CD14-positive monocyte (primary cell): ENCODE data around the gene ZDHHC8. TPM values are rescaled to one million over a fixed set of nuclear protein-coding genes. Genes with fewer than 3 reads are reported as not detected.

Experiments used
- DNase-seq, 3 donors: peaks; one replicate each; pipeline ENCODE4 v3.0.0-alpha.2; 2011 to 2022
- H2AFZ ChIP-seq: 2 replicates; pipeline ENCODE4 v1.6.0; 2012; ENCODE audit warnings: mild to moderate bottlenecking, low read depth, low read length, inconsistent platforms; ENCODE audit not compliant: insufficient read depth, poor library complexity, severe bottlenecking
- H3K27ac ChIP-seq, 2 donors: 1 replicate in 1 of 2; 2 replicates in 1 of 2; pipeline ENCODE4 v1.5.1; 2012 to 2013; ENCODE audit warnings: low read length in 2 of 2, control low read depth in 1 of 2, inconsistent platforms in 1 of 2, low read depth in 1 of 2, mild to moderate bottlenecking in 1 of 2
- H3K27me3 ChIP-seq, 2 donors: one replicate each; pipeline versions ENCODE4 v1.6.0 to v1.6.1; 2011 to 2013; ENCODE audit warnings: low read length in 2 of 2; ENCODE audit not compliant: control insufficient read depth in 2 of 2, insufficient read depth in 2 of 2
- H3K36me3 ChIP-seq, 2 donors: replicated peaks in 1 of 2; 1 replicate in 1 of 2; 2 replicates in 1 of 2; pipeline versions ENCODE4 v1.5.1 to v1.6.1; 2012 to 2013; ENCODE audit warnings: low read length in 2 of 2, control low read depth in 1 of 2, inconsistent platforms in 1 of 2, mild to moderate bottlenecking in 1 of 2; ENCODE audit not compliant: insufficient read depth in 2 of 2, control insufficient read depth in 1 of 2
- H3K4me1 ChIP-seq, 2 donors: 1 replicate in 1 of 2; 2 replicates in 1 of 2; pipeline versions ENCODE4 v1.5.1 to v1.6.1; 2012 to 2013; ENCODE audit warnings: low read length in 2 of 2, control low read depth in 1 of 2, inconsistent platforms in 1 of 2, mild to moderate bottlenecking in 1 of 2, moderate library complexity in 1 of 2; ENCODE audit not compliant: insufficient read depth in 2 of 2, control insufficient read depth in 1 of 2
- H3K4me2 ChIP-seq: replicated peaks from 2 replicates; pipeline ENCODE3; 2012; ENCODE audit warnings: low read length, moderate library complexity, mild to moderate bottlenecking; ENCODE audit not compliant: poor library complexity, severe bottlenecking; ENCODE audit errors: extremely low read depth
- H3K4me3 ChIP-seq, 3 experiments: fragments of 200-600 bp in 1 of 3; sonication (generic) in 1 of 3; replicated peaks in 1 of 3; 1 replicate in 2 of 3; 2 replicates in 1 of 3; pipeline ENCODE4 v1.5.1; 2011 to 2013; ENCODE audit warnings: low read length in 3 of 3, mild to moderate bottlenecking in 3 of 3, control low read depth in 2 of 3, low read depth in 2 of 3, inconsistent platforms in 1 of 3, moderate library complexity in 1 of 3
- H3K79me2 ChIP-seq: 2 replicates; pipeline ENCODE4 v1.6.0; 2012; ENCODE audit warnings: mild to moderate bottlenecking, control low read depth, inconsistent platforms, low read length, moderate library complexity; ENCODE audit not compliant: insufficient read depth
- H3K9ac ChIP-seq: 2 replicates; pipeline ENCODE4 v1.6.0; 2017; ENCODE audit warnings: low read length, mild to moderate bottlenecking; ENCODE audit not compliant: insufficient read depth, poor library complexity, severe bottlenecking
- H3K9me3 ChIP-seq, 2 donors: replicated peaks in 1 of 2; 1 replicate in 1 of 2; 2 replicates in 1 of 2; pipeline versions ENCODE4 v1.5.1 to v1.6.1; 2012 to 2013; ENCODE audit warnings: low read length in 2 of 2, control low read depth in 1 of 2; ENCODE audit not compliant: control insufficient read depth in 1 of 2, insufficient read depth in 1 of 2
- H4K20me1 ChIP-seq: 2 replicates; pipeline ENCODE4 v1.6.0; 2012; ENCODE audit warnings: mild to moderate bottlenecking, low read length, control low read depth, moderate library complexity; ENCODE audit not compliant: insufficient read depth
- H3K27ac Mint-ChIP-seq, 7 donors: one replicate each; pipeline ENCODE4 v1.8.0; 2020; ENCODE audit warnings: mild to moderate bottlenecking in 7 of 7, mixed read lengths in 7 of 7, moderate library complexity in 6 of 7, inconsistent platforms in 2 of 7
- H3K27me3 Mint-ChIP-seq, 3 donors: one replicate each; pipeline ENCODE4 v1.8.0; 2021 to 2022; ENCODE audit warnings: low read depth in 3 of 3, mild to moderate bottlenecking in 3 of 3, mixed read lengths in 3 of 3, moderate library complexity in 3 of 3, inconsistent platforms in 1 of 3
- H3K36me3 Mint-ChIP-seq, 2 donors: one replicate each; pipeline ENCODE4 v1.8.0; 2020; ENCODE audit warnings: mixed read lengths in 2 of 2, inconsistent platforms in 1 of 2, mild to moderate bottlenecking in 1 of 2
- H3K4me1 Mint-ChIP-seq: one replicate; pipeline ENCODE4 v1.8.0; 2020; ENCODE audit warnings: mild to moderate bottlenecking, mixed read lengths
- H3K4me3 Mint-ChIP-seq, 2 donors: one replicate each; pipeline ENCODE4 v1.8.0; 2020; ENCODE audit warnings: mild to moderate bottlenecking in 2 of 2, mixed read lengths in 2 of 2, moderate library complexity in 1 of 2
- H3K9me3 Mint-ChIP-seq, 7 donors: one replicate each; pipeline ENCODE4 v1.8.0; 2020 to 2022; ENCODE audit warnings: mixed read lengths in 7 of 7, mild to moderate bottlenecking in 6 of 7, moderate library complexity in 6 of 7, inconsistent platforms in 2 of 7
- CTCF ChIP-seq: fragments of 200-600 bp; IDR thresholded peaks from one replicate; pipeline ENCODE4 v1.8.0; 2022; ENCODE audit warnings: antibody characterized with exemption, mild to moderate bottlenecking
- WGBS: methylation state at CpG from one replicate; pipeline ENCODE4 v1.1.5; 2013; ENCODE audit warnings: missing lambda C conversion rate; ENCODE audit not compliant: insufficient coverage; 5-methylcytosine and 5-hydroxymethylcytosine counted together
- intact Hi-C, 2 donors: fragments of 100-400 bp; cut with micrococcal nuclease; formaldehyde crosslinking; loops; one replicate each; pipeline versions ENCODE4 v1.15.0 to v1.15.1; 2023
- polyA plus RNA-seq, 3 donors: library from polyadenylated mRNA; depleted of rRNA in 1 of 3; unstranded in 2 of 3; stranded (reverse) in 1 of 3; fragments of 300-500 nt in 2 of 3; fragments of >200 nt in 1 of 3; fragmentation: Illumina TruSeq in 2 of 3; gene quantifications; 1 replicate in 2 of 3; 2 replicates in 1 of 3; pipeline ENCODE4 v1.2.3, GENCODE V29; 2012 to 2021

Gene ZDHHC8
- polyA plus RNA-seq, 3 donors = 0.73 to 76.3 (median 1.1) TPM

DNA sequence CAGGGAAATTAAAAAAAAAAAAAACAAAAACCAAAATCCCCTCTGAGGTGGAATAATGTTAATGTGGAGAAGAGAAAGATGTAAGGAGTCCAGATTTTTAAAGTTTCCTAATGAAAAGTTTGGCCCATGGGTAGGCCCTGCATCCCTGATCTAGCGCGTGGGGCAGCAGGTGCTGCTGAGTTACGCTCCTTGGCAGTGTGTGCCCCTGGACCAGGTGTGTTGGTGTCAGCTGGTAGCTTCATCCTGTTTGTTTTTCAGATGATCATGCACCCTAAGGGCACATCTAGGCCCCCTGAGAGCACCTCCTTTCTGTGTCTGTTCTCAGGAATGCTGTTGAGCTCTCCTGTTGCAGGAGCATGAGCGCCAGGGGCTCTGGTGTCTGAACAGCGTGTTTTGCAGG, 44.8 kb upstream of the ZDHHC8 start:
- H3K27ac ChIP-seq = no peak overlapping the region
- H3K4me2 ChIP-seq = no peak overlapping the region
- H3K4me3 ChIP-seq = no peak overlapping the region
- peaks cover 42% of the 10 kb centered on the region for H4K20me1 ChIP-seq
- H3K36me3 ChIP-seq = peaks cover 62 to 69% of the 10 kb centered on the region in 2 donors
- no peak overlapping the region for H3K4me3 Mint-ChIP-seq
- no peaks in the 10 kb centered on the region for H3K27me3 ChIP-seq
- peaks cover 0 to 1% (median 0%) of the 10 kb centered on the region in 3 donors for H3K27me3 Mint-ChIP-seq
- peaks cover 53% of the 10 kb centered on the region for H3K79me2 ChIP-seq
- H3K9me3 ChIP-seq = no peaks in the 10 kb centered on the region
- WGBS = 100% methylated on average over 5 of the region's 5 CpGs
- no peak overlapping the region for H2AFZ ChIP-seq
- DNase-seq = no peak
- H3K36me3 Mint-ChIP-seq = peaks cover 67 to 71% of the 10 kb centered on the region in 2 donors
- no peak overlapping the region for H3K9ac ChIP-seq
- H3K27ac Mint-ChIP-seq = no peak overlapping the region
- TF ChIP-seq CTCF = no peak
- no peaks in the 10 kb centered on the region for H3K4me1 ChIP-seq
- peaks cover 20% of the 10 kb centered on the region for H3K4me1 Mint-ChIP-seq
- no peaks in the 10 kb centered on the region for H3K9me3 Mint-ChIP-seq
- intact Hi-C loops = no loop called here

DNA sequence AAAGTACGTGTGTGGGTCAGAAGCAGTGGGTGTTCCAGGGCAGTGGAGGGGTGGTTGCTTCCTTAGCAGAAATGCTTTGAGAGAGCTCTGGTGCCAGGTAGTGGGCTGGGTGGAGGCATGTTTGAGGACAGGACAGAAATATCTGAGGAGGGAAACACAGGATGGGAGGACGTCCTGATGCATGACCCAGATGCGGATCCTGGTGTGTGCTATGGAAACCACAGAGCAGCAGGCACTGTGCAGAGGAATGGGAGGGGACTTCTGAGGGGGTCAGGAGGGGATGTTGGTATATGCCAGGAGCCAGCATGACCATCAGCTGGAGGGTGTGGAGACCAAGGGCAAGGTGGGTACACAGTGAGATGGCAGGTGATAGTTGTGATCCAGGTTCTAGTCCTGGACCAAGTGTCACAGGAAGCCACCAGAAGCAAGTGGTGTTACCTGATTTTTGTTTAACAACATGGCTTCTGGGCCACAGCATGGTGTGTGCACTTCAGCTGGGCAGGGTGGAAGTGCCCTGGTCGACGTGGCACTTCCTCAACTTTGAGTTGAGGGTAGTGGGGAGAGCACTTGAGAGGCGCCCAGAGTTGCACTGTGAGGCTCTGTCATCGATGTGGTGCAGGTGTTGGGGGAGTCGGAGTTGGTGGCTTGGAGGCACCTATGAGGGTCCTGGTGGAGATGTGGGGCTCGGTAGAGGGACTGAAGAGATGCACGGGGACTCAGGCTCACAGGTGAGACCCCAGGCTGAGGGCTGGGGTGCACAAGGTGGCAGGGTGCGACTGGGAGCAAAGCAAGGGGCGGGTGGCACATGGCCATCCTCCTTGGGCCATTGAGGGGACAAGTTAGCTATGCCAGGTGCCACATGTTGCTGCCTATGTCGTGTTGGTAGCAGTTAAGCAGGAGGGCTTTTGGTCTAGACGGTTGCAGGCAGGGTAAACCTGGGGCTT, 44.0 kb upstream of the ZDHHC8 start:
- Mint-ChIP-seq H3K36me3 (peaks cover 75 to 78% of the 10 kb centered on the region in 2 donors), H3K4me3 (peak overlapping the region in 1 of 2 donors; percentile 35), H3K27me3 (peaks cover 0 to 2% (median 0%) of the 10 kb centered on the region in 3 donors), H3K9me3 (no peaks in the 10 kb centered on the region), H3K4me1 (peaks cover 17% of the 10 kb centered on the region), H3K27ac (peak overlapping the region in 2 of 7 donors; percentile 46 to 48)
- no peak for TF ChIP-seq CTCF
- intact Hi-C loops = no loop called here
- H3K27ac ChIP-seq = no peak overlapping the region
- H3K4me3 ChIP-seq = no peak overlapping the region
- H4K20me1 ChIP-seq = peaks cover 37% of the 10 kb centered on the region
- no peak overlapping the region for H3K4me2 ChIP-seq
- 87% methylated on average over 12 of the region's 14 CpGs for WGBS
- H3K9ac ChIP-seq = no peak overlapping the region
- no peaks in the 10 kb centered on the region for H3K27me3 ChIP-seq
- no peaks in the 10 kb centered on the region for H3K4me1 ChIP-seq
- H3K79me2 ChIP-seq = peaks cover 44% of the 10 kb centered on the region
- H3K9me3 ChIP-seq = no peaks in the 10 kb centered on the region
- H2AFZ ChIP-seq = no peak overlapping the region
- no peak for DNase-seq
- peaks cover 70 to 77% of the 10 kb centered on the region in 2 donors for H3K36me3 ChIP-seq
